ENCODE results near the gene RYR2.

DNA sequence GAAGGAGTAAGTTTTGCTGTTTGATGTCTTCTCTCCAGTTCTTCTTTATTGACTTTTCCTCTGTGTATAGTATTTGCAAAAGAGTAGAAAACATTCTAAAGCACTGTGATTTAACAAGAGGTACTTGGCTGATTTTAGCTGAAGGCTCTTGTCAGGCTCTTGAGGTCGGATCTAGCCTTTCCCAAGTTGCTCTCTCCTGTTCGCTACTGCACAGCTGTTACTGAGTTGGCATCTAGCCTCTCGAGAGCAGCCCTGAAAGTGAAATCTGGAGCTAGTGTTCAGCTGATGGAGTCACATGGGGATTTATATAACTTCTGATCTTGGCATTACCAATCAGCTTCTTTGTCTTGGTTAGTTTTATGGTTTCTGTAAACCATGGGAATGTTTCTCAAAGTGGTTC, 193.1 kb downstream of the RYR2 start:
- TF ChIP-seq, protein P1, sequence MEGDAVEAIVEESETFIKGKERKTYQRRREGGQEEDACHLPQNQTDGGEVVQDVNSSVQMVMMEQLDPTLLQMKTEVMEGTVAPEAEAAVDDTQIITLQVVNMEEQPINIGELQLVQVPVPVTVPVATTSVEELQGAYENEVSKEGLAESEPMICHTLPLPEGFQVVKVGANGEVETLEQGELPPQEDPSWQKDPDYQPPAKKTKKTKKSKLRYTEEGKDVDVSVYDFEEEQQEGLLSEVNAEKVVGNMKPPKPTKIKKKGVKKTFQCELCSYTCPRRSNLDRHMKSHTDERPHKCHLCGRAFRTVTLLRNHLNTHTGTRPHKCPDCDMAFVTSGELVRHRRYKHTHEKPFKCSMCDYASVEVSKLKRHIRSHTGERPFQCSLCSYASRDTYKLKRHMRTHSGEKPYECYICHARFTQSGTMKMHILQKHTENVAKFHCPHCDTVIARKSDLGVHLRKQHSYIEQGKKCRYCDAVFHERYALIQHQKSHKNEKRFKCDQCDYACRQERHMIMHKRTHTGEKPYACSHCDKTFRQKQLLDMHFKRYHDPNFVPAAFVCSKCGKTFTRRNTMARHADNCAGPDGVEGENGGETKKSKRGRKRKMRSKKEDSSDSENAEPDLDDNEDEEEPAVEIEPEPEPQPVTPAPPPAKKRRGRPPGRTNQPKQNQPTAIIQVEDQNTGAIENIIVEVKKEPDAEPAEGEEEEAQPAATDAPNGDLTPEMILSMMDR (IDR thresholded peaks at IDR 0.05), result no peak
- TF ChIP-seq POLR2A (IDR thresholded peaks at IDR 0.05), result no peak

All from esophagus squamous epithelium (tissue), 4 donors.